GM12874 (cell line): ENCODE data around the gene MGAT5.

Source experiments
- TF ChIP-seq, protein P1 (sequence below): IDR thresholded peaks from 2 replicates; pipeline ENCODE4 v1.5.1; 2011; ENCODE audit warnings: low read depth, mild to moderate bottlenecking, control low read depth, low read length, moderate library complexity; ENCODE audit not compliant: insufficient read depth

MGAT5 gene

GRCh38 chr2:134462275-134462674, 208.4 kb downstream of the MGAT5 start:
- TF ChIP-seq, protein P1, sequence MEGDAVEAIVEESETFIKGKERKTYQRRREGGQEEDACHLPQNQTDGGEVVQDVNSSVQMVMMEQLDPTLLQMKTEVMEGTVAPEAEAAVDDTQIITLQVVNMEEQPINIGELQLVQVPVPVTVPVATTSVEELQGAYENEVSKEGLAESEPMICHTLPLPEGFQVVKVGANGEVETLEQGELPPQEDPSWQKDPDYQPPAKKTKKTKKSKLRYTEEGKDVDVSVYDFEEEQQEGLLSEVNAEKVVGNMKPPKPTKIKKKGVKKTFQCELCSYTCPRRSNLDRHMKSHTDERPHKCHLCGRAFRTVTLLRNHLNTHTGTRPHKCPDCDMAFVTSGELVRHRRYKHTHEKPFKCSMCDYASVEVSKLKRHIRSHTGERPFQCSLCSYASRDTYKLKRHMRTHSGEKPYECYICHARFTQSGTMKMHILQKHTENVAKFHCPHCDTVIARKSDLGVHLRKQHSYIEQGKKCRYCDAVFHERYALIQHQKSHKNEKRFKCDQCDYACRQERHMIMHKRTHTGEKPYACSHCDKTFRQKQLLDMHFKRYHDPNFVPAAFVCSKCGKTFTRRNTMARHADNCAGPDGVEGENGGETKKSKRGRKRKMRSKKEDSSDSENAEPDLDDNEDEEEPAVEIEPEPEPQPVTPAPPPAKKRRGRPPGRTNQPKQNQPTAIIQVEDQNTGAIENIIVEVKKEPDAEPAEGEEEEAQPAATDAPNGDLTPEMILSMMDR: no peak

DNA sequence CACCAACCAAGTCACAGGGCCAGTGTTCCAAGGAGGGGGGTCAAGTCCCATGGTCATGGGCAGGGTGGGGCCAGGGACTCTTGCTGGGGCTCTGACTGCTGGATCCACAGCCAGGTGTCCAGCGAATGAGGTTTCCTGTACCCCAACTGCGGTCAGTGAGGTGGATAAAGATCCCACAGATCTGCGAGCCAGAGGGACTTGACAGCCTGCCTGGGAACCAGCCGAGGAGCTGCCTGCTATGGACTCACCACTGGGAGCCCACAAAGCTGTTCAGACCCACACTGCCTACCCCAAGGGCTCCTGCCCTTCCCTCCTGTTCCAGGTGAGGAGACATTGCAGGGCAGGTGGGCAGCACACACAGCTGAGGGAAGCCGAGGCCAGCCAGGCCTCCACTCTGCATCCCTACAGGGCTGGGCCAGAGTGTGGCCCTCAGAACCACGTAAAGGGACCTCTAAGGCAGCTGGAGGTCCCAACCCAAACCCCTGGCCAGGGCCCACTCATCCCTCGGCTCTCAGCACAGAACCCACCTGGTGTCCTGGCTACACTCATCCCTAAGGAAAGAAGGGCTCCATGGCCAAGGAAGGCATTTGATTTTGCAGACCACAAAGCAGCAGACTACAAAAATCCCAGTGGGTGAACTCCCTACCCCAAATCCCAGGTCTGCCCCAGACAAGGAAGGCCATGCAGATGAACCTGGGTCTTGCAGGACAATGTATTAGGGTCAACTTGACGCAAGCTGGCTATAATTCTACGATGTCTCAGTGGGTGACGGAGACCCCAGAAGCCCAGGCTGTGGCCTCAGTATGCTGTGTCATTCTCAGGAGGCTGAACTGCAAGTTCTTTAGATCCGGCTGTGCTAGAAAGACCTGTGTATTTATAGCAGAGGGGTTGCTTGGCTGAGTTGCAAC, 209.2 kb downstream of the MGAT5 start:
- TF ChIP-seq, protein P1: no peak

DNA sequence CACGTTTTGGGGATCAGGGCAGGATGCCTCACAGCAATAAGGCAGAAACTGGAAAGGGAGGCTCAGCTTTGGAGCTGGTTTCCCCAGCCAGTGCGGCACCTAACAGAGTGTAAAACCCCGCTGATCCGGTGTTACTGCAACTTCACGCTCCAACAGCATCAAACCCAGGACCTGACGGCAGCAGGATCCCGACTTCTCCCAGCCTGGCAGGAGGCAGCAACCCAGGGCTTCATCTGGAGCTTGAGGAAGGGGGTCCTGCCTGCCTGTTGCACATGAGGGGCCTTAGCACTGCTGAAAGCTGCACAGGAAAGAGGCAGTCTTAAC, 209.8 kb downstream of the MGAT5 start:
- TF ChIP-seq, protein P1: no peak

DNA sequence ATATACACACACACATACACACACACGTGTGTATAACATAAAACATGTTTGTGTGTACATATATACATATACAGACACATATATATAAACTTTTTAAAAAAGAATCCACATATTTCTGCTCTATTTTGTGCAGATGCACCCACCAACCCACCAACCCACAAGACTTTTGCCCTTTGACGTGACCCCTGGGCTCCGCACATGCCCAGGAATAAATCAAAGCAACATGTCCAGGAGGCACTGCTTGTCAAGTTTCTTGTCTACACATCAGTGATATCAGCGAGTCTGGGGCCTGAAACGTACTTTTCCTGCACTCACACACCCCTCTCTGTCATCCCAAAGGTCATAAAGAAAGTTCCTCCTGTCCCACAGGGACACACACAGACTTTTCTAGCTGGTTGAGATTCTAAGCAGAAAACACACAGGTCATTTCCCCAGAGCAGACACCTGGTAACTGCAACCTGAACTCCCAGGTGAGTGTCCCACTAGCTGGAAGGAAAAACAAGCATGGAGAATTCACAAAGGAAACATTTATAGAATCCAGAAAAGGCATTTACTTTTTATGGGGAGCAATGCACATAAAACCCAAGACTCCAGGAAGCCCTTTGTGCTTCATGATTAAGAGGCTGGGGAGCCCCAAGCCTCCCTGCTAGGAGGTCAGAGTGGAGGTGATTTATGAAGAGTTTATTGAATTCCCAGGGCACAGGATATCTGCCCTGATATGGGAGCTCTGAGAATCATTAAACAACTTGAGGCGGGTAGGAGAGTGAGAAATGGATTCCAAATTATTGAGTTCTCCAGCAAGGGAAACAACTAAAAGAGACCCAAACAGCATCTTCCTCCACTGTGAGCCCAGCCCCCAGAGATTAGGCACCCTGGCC, 211.6 kb downstream of the MGAT5 start:
- TF ChIP-seq, protein P1: no peak

DNA sequence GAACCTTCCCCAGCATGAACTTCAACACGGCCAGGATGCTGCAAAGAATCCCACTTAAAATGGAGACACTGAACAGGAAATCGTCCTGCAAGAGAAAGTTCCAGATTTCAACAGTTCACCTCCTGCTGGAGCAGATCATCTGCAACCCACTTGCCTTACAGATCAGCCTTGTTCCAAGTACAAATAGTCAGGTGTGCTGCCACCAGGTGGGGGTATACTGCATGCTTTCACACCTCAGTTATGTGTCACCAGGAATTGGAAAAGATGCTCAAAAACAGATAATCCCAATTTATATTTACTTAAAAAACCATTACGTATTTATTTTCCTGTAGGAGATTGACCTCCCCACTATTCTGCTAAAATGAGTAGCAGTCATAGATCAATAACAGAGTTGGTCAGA, 212.3 kb downstream of the MGAT5 start:
- TF ChIP-seq, protein P1: peak; percentile 49

DNA sequence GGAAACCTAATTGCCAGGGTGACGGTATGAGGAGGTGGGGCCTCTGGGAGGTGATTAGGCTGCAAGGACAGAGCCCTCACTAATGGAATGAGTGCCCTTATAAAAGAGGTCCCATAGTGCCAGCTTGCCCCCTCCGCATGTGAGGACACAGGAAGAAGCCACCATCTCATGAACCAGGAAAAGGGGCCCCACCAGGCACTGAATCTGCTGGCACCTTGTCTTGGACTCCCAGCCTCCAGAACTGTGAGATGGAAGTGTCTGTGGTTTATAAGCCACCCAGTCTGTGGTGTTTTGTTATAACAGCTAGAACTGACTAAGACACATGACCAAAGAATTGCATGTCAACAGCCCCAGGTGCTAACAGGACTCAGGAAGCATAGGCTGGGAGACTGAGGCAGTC, 214.3 kb downstream of the MGAT5 start:
- TF ChIP-seq, protein P1: no peak

DNA sequence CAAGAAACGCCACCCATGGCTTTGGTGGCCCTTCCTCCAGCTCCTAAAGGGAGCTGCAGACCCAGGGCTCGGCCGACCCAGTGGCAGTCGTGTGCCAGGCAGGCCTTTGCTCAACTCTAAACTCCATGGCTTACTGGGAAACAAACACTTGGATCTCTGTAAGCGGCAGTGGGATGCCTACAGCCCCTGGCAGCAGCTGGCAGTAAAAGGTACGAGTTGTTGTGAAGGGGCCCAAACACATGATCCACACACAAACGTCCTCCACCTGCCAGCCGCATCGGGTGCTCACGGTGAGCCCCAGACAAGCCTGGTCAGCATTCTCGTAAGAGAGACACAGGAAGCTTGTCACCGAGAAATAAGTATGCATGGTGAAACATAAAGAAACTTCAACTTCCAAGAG, 214.9 kb downstream of the MGAT5 start:
- TF ChIP-seq, protein P1: no peak
